NB4 (cell line): ENCODE measurements around the gene C9orf57.

Experiments
- CTCF ChIP-seq: IDR thresholded peaks from one replicate; pipeline ENCODE4 v1.5.1; 2012; ENCODE audit warnings: low read depth, low read length
- MAX ChIP-seq: IDR thresholded peaks from 2 replicates; pipeline ENCODE4 v1.6.1; 2011; ENCODE audit warnings: low read depth, low read length

- TF ChIP-seq CTCF = no peak
- TF ChIP-seq MAX = no peak
Measured at GRCh38 chr9:72052122-72052521, 8.3 kb downstream of the C9orf57 start.
